ENCODE data around the gene LRRC8B.

Gene LRRC8B

GRCh38 chr1:89635825-89636815 lies 111.5 kb downstream of the LRRC8B start:
- DNase-seq, result no peak

- DNase-seq, result no peak
Observed at GRCh38 chr1:89637496-89637895, 112.9 kb downstream of the LRRC8B start.

GRCh38 chr1:89640440-89640839 lies 115.8 kb downstream of the LRRC8B start:
- no peak for DNase-seq

GRCh38 chr1:89641781-89642180 lies 117.2 kb downstream of the LRRC8B start:
- DNase-seq, result no peak

- no peak for DNase-seq
Observed at GRCh38 chr1:89643577-89643976, 118.9 kb downstream of the LRRC8B start.

GRCh38 chr1:89644119-89644814 lies 119.6 kb downstream of the LRRC8B start:
- DNase-seq, result no peak

- no peak for DNase-seq
Observed at GRCh38 chr1:89646259-89646658, 121.6 kb downstream of the LRRC8B start.
